SK-N-SH treated with all-trans-retinoic acid at 6 μM for 48 hours (cell line): Measurements from ENCODE around the gene CACNA1C.

Source experiments
- ATAC-seq: fragments of 200-7000 bp; cut with Tn5 transposase; 3 replicates; pipeline ENCODE4 v1.9.1; 2020; ENCODE audit warnings: mild to moderate bottlenecking, moderate library complexity
- ARNTL ChIP-seq: fragments of 450-650 bp; formaldehyde crosslinking; IDR thresholded peaks from 2 replicates; pipeline ENCODE4 v1.5.0; 2020; ENCODE audit warnings: low read depth, mild to moderate bottlenecking, moderate library complexity, borderline replicate concordance
- BACH2 ChIP-seq: fragments of 250-450 bp; sonication (Bioruptor Pico); IDR thresholded peaks from 2 replicates; pipeline ENCODE4 v1.9.0; 2021; ENCODE audit warnings: mild to moderate bottlenecking, borderline replicate concordance
- CREB5 ChIP-seq: fragments of 250-450 bp; sonication (Bioruptor Pico); IDR thresholded peaks from 2 replicates; pipeline ENCODE4 v1.5.1; 2020; ENCODE audit warnings: low read depth, mild to moderate bottlenecking, moderate library complexity
- CSDC2 ChIP-seq: fragments of 250-450 bp; sonication (Bioruptor Pico); IDR thresholded peaks from 2 replicates; pipeline ENCODE4 v1.5.0; 2020; ENCODE audit warnings: mild to moderate bottlenecking, moderate library complexity
- CSRNP3 ChIP-seq: fragments of 250-450 bp; sonication (Bioruptor Pico); IDR thresholded peaks from 2 replicates; pipeline ENCODE4 v1.5.1; 2021; ENCODE audit warnings: mild to moderate bottlenecking, moderate library complexity
- ISL1 ChIP-seq: fragments of 250-450 bp; sonication (Bioruptor Pico); IDR thresholded peaks from 2 replicates; pipeline ENCODE4 v2.1.2; 2022; ENCODE audit warnings: mild to moderate bottlenecking, moderate library complexity
- OSR1 ChIP-seq: fragments of 250-450 bp; sonication (Bioruptor Pico); IDR thresholded peaks from 2 replicates; pipeline ENCODE4 v1.8.0; 2022; ENCODE audit warnings: moderate library complexity, mild to moderate bottlenecking, inconsistent platforms
- PATZ1 ChIP-seq: fragments of 250-450 bp; sonication (Bioruptor Pico); IDR thresholded peaks from 2 replicates; pipeline ENCODE4 v1.8.0; 2020; ENCODE audit warnings: mild to moderate bottlenecking, moderate library complexity, borderline replicate concordance
- POU6F1 ChIP-seq: fragments of 250-450 bp; sonication (Bioruptor Pico); IDR thresholded peaks from 2 replicates; pipeline ENCODE4 v1.8.0; 2021; ENCODE audit warnings: low read depth, mild to moderate bottlenecking, moderate library complexity, borderline replicate concordance
- RARB ChIP-seq: fragments of 250-450 bp; sonication (Bioruptor Pico); IDR thresholded peaks from 2 replicates; pipeline ENCODE4 v1.8.0; 2021; ENCODE audit warnings: mild to moderate bottlenecking, moderate library complexity
- TCF4 ChIP-seq: fragments of 250-450 bp; sonication (Bioruptor Pico); IDR thresholded peaks from 2 replicates; pipeline ENCODE4 v1.8.0; 2021; ENCODE audit warnings: mild to moderate bottlenecking, moderate library complexity, borderline replicate concordance
- ZC3H10 ChIP-seq: fragments of 250-450 bp; sonication (Bioruptor Pico); IDR thresholded peaks from 2 replicates; pipeline ENCODE4 v1.5.1; 2021; ENCODE audit warnings: mild to moderate bottlenecking, moderate library complexity
- ZNF70 ChIP-seq: fragments of 450-650 bp; formaldehyde crosslinking; IDR thresholded peaks from 2 replicates; pipeline ENCODE4 v1.5.0; 2020; ENCODE audit warnings: mild to moderate bottlenecking, moderate library complexity
- ZNF8 ChIP-seq: fragments of 450-650 bp; formaldehyde crosslinking; IDR thresholded peaks from 2 replicates; pipeline ENCODE4 v1.5.0; 2020; ENCODE audit warnings: mild to moderate bottlenecking, moderate library complexity
- TF ChIP-seq, protein P1 (sequence below): fragments of 250-450 bp; sonication (Bioruptor Pico); IDR thresholded peaks from 2 replicates; pipeline ENCODE4 v1.5.0; 2020; ENCODE audit warnings: mild to moderate bottlenecking, moderate library complexity

The CACNA1C gene

DNA sequence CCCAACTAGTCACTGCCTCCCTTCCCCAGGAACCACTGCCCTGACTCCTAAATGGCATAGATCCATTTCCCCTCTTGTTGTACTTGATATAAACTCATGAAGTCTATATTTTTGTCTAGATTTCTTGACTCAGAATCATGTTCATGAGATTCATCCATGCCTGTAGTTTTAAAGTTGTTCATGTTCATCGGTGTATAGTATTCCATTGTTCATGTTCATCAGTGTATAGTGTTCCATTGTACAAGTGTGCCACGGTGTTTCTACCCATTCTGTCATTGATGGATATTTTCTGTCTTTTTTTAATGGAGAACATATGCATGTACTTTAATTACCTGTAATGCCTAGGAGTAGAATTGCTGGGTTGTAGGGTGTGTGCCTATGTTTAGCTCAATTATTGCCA lies 261.7 kb downstream of the CACNA1C start:
- TF ChIP-seq ISL1: no peak
- TF ChIP-seq, protein P1, sequence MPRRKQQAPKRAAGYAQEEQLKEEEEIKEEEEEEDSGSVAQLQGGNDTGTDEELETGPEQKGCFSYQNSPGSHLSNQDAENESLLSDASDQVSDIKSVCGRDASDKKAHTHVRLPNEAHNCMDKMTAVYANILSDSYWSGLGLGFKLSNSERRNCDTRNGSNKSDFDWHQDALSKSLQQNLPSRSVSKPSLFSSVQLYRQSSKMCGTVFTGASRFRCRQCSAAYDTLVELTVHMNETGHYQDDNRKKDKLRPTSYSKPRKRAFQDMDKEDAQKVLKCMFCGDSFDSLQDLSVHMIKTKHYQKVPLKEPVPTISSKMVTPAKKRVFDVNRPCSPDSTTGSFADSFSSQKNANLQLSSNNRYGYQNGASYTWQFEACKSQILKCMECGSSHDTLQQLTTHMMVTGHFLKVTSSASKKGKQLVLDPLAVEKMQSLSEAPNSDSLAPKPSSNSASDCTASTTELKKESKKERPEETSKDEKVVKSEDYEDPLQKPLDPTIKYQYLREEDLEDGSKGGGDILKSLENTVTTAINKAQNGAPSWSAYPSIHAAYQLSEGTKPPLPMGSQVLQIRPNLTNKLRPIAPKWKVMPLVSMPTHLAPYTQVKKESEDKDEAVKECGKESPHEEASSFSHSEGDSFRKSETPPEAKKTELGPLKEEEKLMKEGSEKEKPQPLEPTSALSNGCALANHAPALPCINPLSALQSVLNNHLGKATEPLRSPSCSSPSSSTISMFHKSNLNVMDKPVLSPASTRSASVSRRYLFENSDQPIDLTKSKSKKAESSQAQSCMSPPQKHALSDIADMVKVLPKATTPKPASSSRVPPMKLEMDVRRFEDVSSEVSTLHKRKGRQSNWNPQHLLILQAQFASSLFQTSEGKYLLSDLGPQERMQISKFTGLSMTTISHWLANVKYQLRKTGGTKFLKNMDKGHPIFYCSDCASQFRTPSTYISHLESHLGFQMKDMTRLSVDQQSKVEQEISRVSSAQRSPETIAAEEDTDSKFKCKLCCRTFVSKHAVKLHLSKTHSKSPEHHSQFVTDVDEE (CRISPR knock-in tag): no peak
- TF ChIP-seq ARNTL (CRISPR knock-in tag): no peak
- TF ChIP-seq OSR1: no peak
- TF ChIP-seq ZNF8: no peak
- no peak for TF ChIP-seq CREB5 (CRISPR knock-in tag)
- no peak for TF ChIP-seq TCF4 (CRISPR knock-in tag)
- no peak for ATAC-seq

- ATAC-seq: no peak
- TF ChIP-seq CSDC2 (CRISPR knock-in tag): no peak
- TF ChIP-seq ZC3H10: no peak
- TF ChIP-seq BACH2: no peak
- TF ChIP-seq RARB (CRISPR knock-in tag): no peak
- TF ChIP-seq TCF4 (CRISPR knock-in tag): no peak
- no peak for TF ChIP-seq PATZ1 (CRISPR knock-in tag)
- TF ChIP-seq CREB5 (CRISPR knock-in tag): no peak
- no peak for TF ChIP-seq CSRNP3 (CRISPR knock-in tag)
- TF ChIP-seq POU6F1 (CRISPR knock-in tag): no peak
Observed at GRCh38 chr12:2317772-2318171, 265.0 kb downstream of the CACNA1C start.

DNA sequence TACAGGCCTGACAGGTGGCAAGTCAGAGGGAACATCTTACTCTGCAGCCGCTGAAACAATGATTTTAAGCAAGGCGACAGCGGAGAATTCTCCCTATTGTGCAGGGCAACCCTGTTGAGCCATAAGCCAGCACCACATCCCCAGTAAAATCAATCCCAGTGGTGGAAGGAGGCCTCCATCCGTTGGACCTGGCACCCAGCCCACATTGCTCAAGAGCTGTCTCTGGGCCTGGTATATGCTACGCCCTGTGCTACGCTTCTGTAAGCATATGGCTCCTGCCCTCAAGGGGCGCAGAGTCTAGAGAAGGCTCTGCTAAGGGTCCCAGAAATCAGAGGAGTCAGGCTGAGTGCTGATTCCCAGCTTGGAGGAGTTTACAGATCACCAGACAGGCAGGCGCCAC lies 265.5 kb downstream of the CACNA1C start:
- no peak for TF ChIP-seq CSDC2 (CRISPR knock-in tag)
- TF ChIP-seq PATZ1 (CRISPR knock-in tag): no peak
- TF ChIP-seq ZNF8: no peak
- no peak for TF ChIP-seq ZNF70
- no peak for TF ChIP-seq RARB (CRISPR knock-in tag)
- ATAC-seq: no peak
